Smooth muscle cell (in vitro differentiated cells): ENCODE data around the gene CEP128. TPM values are rescaled to one million over a fixed set of nuclear protein-coding genes. Genes with fewer than 3 reads are reported as not detected.

Experiments used
- DNase-seq: peaks from one replicate; lab custom pipeline; 2025; ENCODE audit not compliant: unreplicated experiment; lab: John Stamatoyannopoulos, UW
- H2AFZ ChIP-seq: fragments of 200-600 bp; sonication (generic); 2 replicates; pipeline ENCODE4 v1.6.0; 2016; ENCODE audit warnings: antibody characterized with exemption, low read depth, mild to moderate bottlenecking
- H3F3A ChIP-seq: fragments of 200-600 bp; sonication (generic); 2 replicates; pipeline ENCODE4 v1.6.0; 2017; ENCODE audit warnings: antibody characterized with exemption, low read depth
- H3K27ac ChIP-seq: fragments of 200-600 bp; sonication (generic); 2 replicates; pipeline ENCODE4 v1.5.1; 2016; ENCODE audit warnings: low read depth, mild to moderate bottlenecking
- H3K27me3 ChIP-seq: fragments of 200-600 bp; sonication (generic); 2 replicates; pipeline ENCODE4 v1.6.1; 2016; ENCODE audit warnings: low read depth, mild to moderate bottlenecking
- H3K36me3 ChIP-seq: fragments of 200-600 bp; sonication (generic); 2 replicates; pipeline ENCODE4 v1.5.1; 2016; ENCODE audit warnings: low read depth
- H3K4me1 ChIP-seq: fragments of 200-600 bp; sonication (generic); 2 replicates; pipeline ENCODE4 v1.5.1; 2016; ENCODE audit warnings: low read depth
- H3K4me2 ChIP-seq: fragments of 200-600 bp; sonication (generic); 2 replicates; pipeline ENCODE4 v1.6.0; 2016; ENCODE audit warnings: mild to moderate bottlenecking
- H3K4me3 ChIP-seq: fragments of 200-600 bp; sonication (generic); 2 replicates; pipeline ENCODE4 v1.5.1; 2016; ENCODE audit warnings: mild to moderate bottlenecking
- H3K79me2 ChIP-seq: fragments of 200-600 bp; sonication (generic); 2 replicates; pipeline ENCODE4 v1.6.0; 2016; ENCODE audit warnings: low read depth, mild to moderate bottlenecking
- H3K9ac ChIP-seq: fragments of 200-600 bp; sonication (generic); 2 replicates; pipeline ENCODE4 v1.6.0; 2016; ENCODE audit warnings: low read depth
- H3K9me3 ChIP-seq: fragments of 200-600 bp; sonication (generic); replicated peaks from 2 replicates; pipeline ENCODE4 v1.5.1; 2016; ENCODE audit warnings: low read depth
- H4K20me1 ChIP-seq: fragments of 200-600 bp; sonication (generic); 2 replicates; pipeline ENCODE4 v1.6.0; 2016; ENCODE audit warnings: low read depth
- WGBS: methylation state at CpG from one replicate; pipeline ENCODE4 v1.1.7; 2016; ENCODE audit warnings: low lambda C conversion rate; 5-methylcytosine and 5-hydroxymethylcytosine counted together
- polyA plus RNA-seq: library from polyadenylated mRNA; unstranded; fragments of >200 nt; fragmentation: Nextera tagmentation; extraction: Ambion mirVana; gene quantifications from 2 replicates; pipeline ENCODE4 v1.2.1, GENCODE V29; 2016
- total RNA-seq: library from RNA; depleted of rRNA; stranded (reverse); fragments of >200 nt; gene quantifications from 2 replicates; pipeline ENCODE4 v1.2.3, GENCODE V29; 2014
- TF ChIP-seq, protein P1 (sequence below): fragments of 200-600 bp; sonication (generic); IDR thresholded peaks from 2 replicates; pipeline ENCODE4 v1.5.1; 2017; ENCODE audit warnings: borderline replicate concordance, mild to moderate bottlenecking, antibody characterized with exemption; ENCODE audit not compliant: insufficient read depth, poor library complexity, severe bottlenecking

CEP128 gene
- total and polyA plus RNA-seq, 2 experiments from 2014 or later: 2.7 to 4.4 TPM

DNA sequence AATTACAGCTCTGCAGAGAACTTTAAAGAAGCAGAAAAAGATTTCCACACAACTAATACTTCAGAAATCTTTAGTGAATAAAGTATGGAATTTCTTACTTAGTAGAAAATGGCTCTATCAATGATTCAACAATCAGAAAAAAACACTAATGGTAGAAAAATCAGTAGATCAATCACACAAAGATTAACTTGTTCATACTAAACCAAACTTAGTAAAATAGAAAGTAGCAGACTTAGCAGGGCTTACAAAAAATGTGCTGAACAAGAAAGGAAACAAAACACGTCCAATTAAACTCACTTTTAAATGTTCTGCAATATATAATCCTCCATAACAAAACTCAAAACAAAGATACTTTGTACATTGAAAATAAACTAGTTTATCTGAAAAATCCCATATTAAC, 38.9 kb downstream of the CEP128 start:
- no peaks in the 10 kb centered on the region for H4K20me1 ChIP-seq
- no peaks in the 10 kb centered on the region for H3K27me3 ChIP-seq
- H3F3A ChIP-seq: no peaks in the 10 kb centered on the region
- no peak overlapping the region for H3K4me2 ChIP-seq
- TF ChIP-seq, protein P1, sequence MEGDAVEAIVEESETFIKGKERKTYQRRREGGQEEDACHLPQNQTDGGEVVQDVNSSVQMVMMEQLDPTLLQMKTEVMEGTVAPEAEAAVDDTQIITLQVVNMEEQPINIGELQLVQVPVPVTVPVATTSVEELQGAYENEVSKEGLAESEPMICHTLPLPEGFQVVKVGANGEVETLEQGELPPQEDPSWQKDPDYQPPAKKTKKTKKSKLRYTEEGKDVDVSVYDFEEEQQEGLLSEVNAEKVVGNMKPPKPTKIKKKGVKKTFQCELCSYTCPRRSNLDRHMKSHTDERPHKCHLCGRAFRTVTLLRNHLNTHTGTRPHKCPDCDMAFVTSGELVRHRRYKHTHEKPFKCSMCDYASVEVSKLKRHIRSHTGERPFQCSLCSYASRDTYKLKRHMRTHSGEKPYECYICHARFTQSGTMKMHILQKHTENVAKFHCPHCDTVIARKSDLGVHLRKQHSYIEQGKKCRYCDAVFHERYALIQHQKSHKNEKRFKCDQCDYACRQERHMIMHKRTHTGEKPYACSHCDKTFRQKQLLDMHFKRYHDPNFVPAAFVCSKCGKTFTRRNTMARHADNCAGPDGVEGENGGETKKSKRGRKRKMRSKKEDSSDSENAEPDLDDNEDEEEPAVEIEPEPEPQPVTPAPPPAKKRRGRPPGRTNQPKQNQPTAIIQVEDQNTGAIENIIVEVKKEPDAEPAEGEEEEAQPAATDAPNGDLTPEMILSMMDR: no peak
- peaks cover 8% of the 10 kb centered on the region for H3K4me1 ChIP-seq
- no peak overlapping the region for H3K27ac ChIP-seq
- H3K4me3 ChIP-seq: no peak overlapping the region
- no peak overlapping the region for H2AFZ ChIP-seq
- H3K79me2 ChIP-seq: no peaks in the 10 kb centered on the region
- no peak overlapping the region for H3K9ac ChIP-seq
- WGBS: 100% methylated on average over 1 of the region's 1 CpG
- DNase-seq: no peak
- H3K9me3 ChIP-seq: no peaks in the 10 kb centered on the region
- H3K36me3 ChIP-seq: no peaks in the 10 kb centered on the region

DNA sequence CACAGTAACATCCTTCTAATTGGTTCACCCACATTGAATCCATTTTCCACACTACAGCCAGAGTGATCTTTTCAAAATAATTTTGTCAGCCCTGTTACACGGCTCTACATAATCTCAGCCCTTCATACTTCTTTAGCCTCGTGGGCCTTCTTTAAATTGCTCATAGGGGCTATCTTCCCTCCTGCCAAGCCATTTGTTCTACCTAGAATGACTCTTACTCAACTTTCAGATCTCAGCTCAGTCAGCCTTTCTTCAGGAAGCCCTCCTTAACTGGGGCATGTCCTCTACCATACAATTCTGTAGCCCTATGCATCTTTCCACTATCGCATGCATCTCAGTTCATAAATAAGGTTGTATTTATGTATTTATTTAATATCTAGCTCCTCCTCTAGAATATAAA, 39.7 kb downstream of the CEP128 start:
- 94% methylated on average over 3 of the region's 3 CpGs for WGBS
- no peaks in the 10 kb centered on the region for H3K27me3 ChIP-seq
- TF ChIP-seq, protein P1: no peak
- no peak overlapping the region for H3K4me3 ChIP-seq
- peaks cover 8% of the 10 kb centered on the region for H3K4me1 ChIP-seq
- DNase-seq: no peak
- no peak overlapping the region for H3K4me2 ChIP-seq
- no peaks in the 10 kb centered on the region for H4K20me1 ChIP-seq
- no peak overlapping the region for H2AFZ ChIP-seq
- no peaks in the 10 kb centered on the region for H3F3A ChIP-seq
- no peak overlapping the region for H3K27ac ChIP-seq
- H3K9me3 ChIP-seq: no peaks in the 10 kb centered on the region
- no peak overlapping the region for H3K9ac ChIP-seq
- H3K79me2 ChIP-seq: no peaks in the 10 kb centered on the region
- no peaks in the 10 kb centered on the region for H3K36me3 ChIP-seq

GRCh38 chr14:80901260-80901659, 40.3 kb downstream of the CEP128 start:
- Histone ChIP-seq H4K20me1 (no peaks in the 10 kb centered on the region), H3K79me2 (no peaks in the 10 kb centered on the region), H3K4me1 (peaks cover 8% of the 10 kb centered on the region), H3K9ac (no peak overlapping the region), H3K36me3 (no peaks in the 10 kb centered on the region), H2AFZ (no peak overlapping the region), H3K4me2 (no peak overlapping the region), H3K27me3 (no peaks in the 10 kb centered on the region), H3K27ac (no peak overlapping the region), H3K9me3 (no peaks in the 10 kb centered on the region), H3K4me3 (no peak overlapping the region), H3F3A (no peaks in the 10 kb centered on the region)
- DNase-seq: no peak
- WGBS: 86% methylated on average over 3 of the region's 3 CpGs
- TF ChIP-seq, protein P1: no peak

DNA sequence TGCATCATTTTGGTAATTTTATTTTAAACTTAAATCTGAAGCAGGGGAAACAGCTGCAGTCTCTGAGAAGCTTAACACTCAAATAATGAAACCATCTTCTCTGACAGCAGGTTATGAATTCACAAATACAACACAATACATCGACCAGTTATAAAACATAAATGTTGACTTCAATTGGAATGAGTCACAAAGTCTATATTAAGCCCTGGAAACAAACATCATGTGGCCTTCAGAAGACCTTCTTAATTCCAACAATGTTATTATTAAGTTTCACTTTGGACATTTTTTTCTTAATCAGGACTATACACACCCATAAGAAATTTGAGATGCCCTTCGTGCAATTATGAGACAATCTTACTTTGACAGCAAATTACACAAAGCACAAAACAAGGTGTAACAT, 68.9 kb downstream of the CEP128 start:
- no peaks in the 10 kb centered on the region for H3F3A ChIP-seq
- no peak overlapping the region for H3K4me2 ChIP-seq
- H3K27ac ChIP-seq: no peak overlapping the region
- H3K9ac ChIP-seq: no peak overlapping the region
- no peak for DNase-seq
- no peaks in the 10 kb centered on the region for H3K4me1 ChIP-seq
- no peaks in the 10 kb centered on the region for H3K27me3 ChIP-seq
- H3K9me3 ChIP-seq: no peaks in the 10 kb centered on the region
- H2AFZ ChIP-seq: no peak overlapping the region
- TF ChIP-seq, protein P1: no peak
- H3K79me2 ChIP-seq: no peaks in the 10 kb centered on the region
- peaks cover 3% of the 10 kb centered on the region for H3K36me3 ChIP-seq
- no peak overlapping the region for H3K4me3 ChIP-seq
- H4K20me1 ChIP-seq: no peaks in the 10 kb centered on the region
- WGBS: 95% methylated on average over 2 of the region's 2 CpGs
